Neuronal stem cell (in vitro differentiated cells): ENCODE data around the gene PITPNB. TPM values are rescaled to one million over a fixed set of nuclear protein-coding genes. Genes with fewer than 3 reads are reported as not detected.

ENCODE experiments used
- DNase-seq: peaks from one replicate; pipeline ENCODE4 v3.0.0-alpha.2; 2013; ENCODE audit warnings: low spot score
- H2AFZ ChIP-seq: one replicate; pipeline ENCODE4 v1.6.1; 2013; ENCODE audit warnings: mild to moderate bottlenecking, low read length, inconsistent platforms
- H2AK5ac ChIP-seq: 2 replicates; pipeline ENCODE4 v1.6.1; 2013; ENCODE audit warnings: low read depth, mild to moderate bottlenecking, inconsistent platforms, low read length, moderate library complexity, mixed read lengths
- H2BK120ac ChIP-seq: 2 replicates; pipeline ENCODE4 v1.6.1; 2013; ENCODE audit warnings: low read depth, mild to moderate bottlenecking, inconsistent platforms, low read length, moderate library complexity, mixed read lengths
- H2BK12ac ChIP-seq: one replicate; pipeline ENCODE4 v1.6.1; 2013; ENCODE audit warnings: low read length, inconsistent platforms
- H2BK15ac ChIP-seq: 2 replicates; pipeline ENCODE4 v1.6.1; 2013; ENCODE audit warnings: mild to moderate bottlenecking, low read length, inconsistent platforms, mixed read lengths
- H2BK5ac ChIP-seq: one replicate; pipeline ENCODE4 v1.6.1; 2013; ENCODE audit warnings: inconsistent platforms, mild to moderate bottlenecking, low read length, moderate library complexity
- H3K14ac ChIP-seq: one replicate; pipeline ENCODE4 v1.6.1; 2013; ENCODE audit warnings: low read length, inconsistent platforms
- H3K18ac ChIP-seq: 2 replicates; pipeline ENCODE4 v1.6.1; 2013; ENCODE audit warnings: low read length, inconsistent platforms
- H3K23ac ChIP-seq: 2 replicates; pipeline ENCODE4 v1.6.1; 2013; ENCODE audit warnings: low read depth, mild to moderate bottlenecking, mixed read lengths, low read length, inconsistent platforms; ENCODE audit not compliant: poor library complexity
- H3K27ac ChIP-seq: replicated peaks from 3 replicates; pipeline ENCODE4 v1.5.1; 2013; ENCODE audit warnings: low read length, inconsistent platforms
- H3K27me3 ChIP-seq, 3 experiments: 2 replicates each; pipeline ENCODE4 v1.6.1; 2013; ENCODE audit warnings: low read length in 3 of 3, mild to moderate bottlenecking in 2 of 3, inconsistent platforms in 1 of 3, low read depth in 1 of 3, mixed read lengths in 1 of 3, moderate library complexity in 1 of 3; ENCODE audit not compliant: control insufficient read depth in 3 of 3, insufficient read depth in 3 of 3
- H3K36me3 ChIP-seq, 2 donors: replicated peaks in 1 of 2; 2 replicates each; pipeline ENCODE4 v1.6.1; 2013; ENCODE audit warnings: low read length in 2 of 2; ENCODE audit not compliant: control insufficient read depth in 2 of 2, insufficient read depth in 2 of 2
- H3K4ac ChIP-seq: 2 replicates; pipeline ENCODE4 v1.6.1; 2013; ENCODE audit warnings: inconsistent platforms, mild to moderate bottlenecking, low read length, moderate library complexity
- H3K4me1 ChIP-seq, 2 donors: 1 replicate in 1 of 2; 2 replicates in 1 of 2; pipeline ENCODE4 v1.6.1; 2013; ENCODE audit warnings: low read length in 2 of 2, low read depth in 1 of 2; ENCODE audit not compliant: control insufficient read depth in 2 of 2, insufficient read depth in 1 of 2
- H3K4me2 ChIP-seq: one replicate; pipeline ENCODE4 v1.6.1; 2013; ENCODE audit warnings: mild to moderate bottlenecking, low read length, inconsistent platforms; ENCODE audit not compliant: insufficient read depth, poor library complexity, severe bottlenecking
- H3K4me3 ChIP-seq, 2 donors: 2 replicates each; pipeline ENCODE4 v1.5.1; 2013; ENCODE audit warnings: low read length in 2 of 2, mild to moderate bottlenecking in 2 of 2, inconsistent platforms in 1 of 2, moderate library complexity in 1 of 2
- H3K79me1 ChIP-seq: one replicate; pipeline ENCODE4 v1.6.1; 2013; ENCODE audit warnings: low read depth, mild to moderate bottlenecking, inconsistent platforms, low read length, moderate library complexity
- H3K9ac ChIP-seq: one replicate; pipeline ENCODE4 v1.6.1; 2013; ENCODE audit warnings: mild to moderate bottlenecking, low read depth, low read length, inconsistent platforms; ENCODE audit not compliant: poor library complexity
- H3K9me3 ChIP-seq, 2 donors: replicated peaks in 1 of 2; 2 replicates each; pipeline versions ENCODE3 to v1.6.1; 2013; ENCODE audit warnings: low read length in 2 of 2, mild to moderate bottlenecking in 2 of 2, inconsistent platforms in 1 of 2, low read depth in 1 of 2, mixed read lengths in 1 of 2, moderate library complexity in 1 of 2; ENCODE audit not compliant: control insufficient read depth in 2 of 2, insufficient read depth in 1 of 2
- H4K8ac ChIP-seq: one replicate; pipeline ENCODE4 v1.6.1; 2013; ENCODE audit warnings: low read depth, mild to moderate bottlenecking, inconsistent platforms, low read length, moderate library complexity
- H4K91ac ChIP-seq: one replicate; pipeline ENCODE4 v1.6.1; 2013; ENCODE audit warnings: low read length, low read depth, mild to moderate bottlenecking, inconsistent platforms; ENCODE audit not compliant: poor library complexity
- WGBS, 2 donors: extraction: QIAGEN DNeasy Blood & Tissue Kit; methylation state at CpG; one replicate each; pipeline ENCODE4 v1.1.7; 2013; ENCODE audit warnings: missing lambda C conversion rate in 2 of 2, mixed read lengths in 1 of 2; ENCODE audit not compliant: insufficient read length in 2 of 2, insufficient replicate concordance in 1 of 2; ENCODE audit errors: extremely low coverage in 2 of 2; 5-methylcytosine and 5-hydroxymethylcytosine counted together
- polyA plus RNA-seq, 2 experiments: library from polyadenylated mRNA; stranded (reverse); fragments of 200-250 nt; gene quantifications; one replicate each; pipeline ENCODE4 v1.2.3, GENCODE V29; 2013

PITPNB gene
- 48.4 TPM for polyA plus RNA-seq (2013, experiment 1 of 2)
- 48.6 TPM for polyA plus RNA-seq (2013, experiment 2 of 2)

GRCh38 chr22:27919222-27919941 lies at the start of gene PITPNB:
Gene PITPNB (minus strand): TSS chr22:27919256. CDS start chr22:27919191, 65 bp downstream.
- Histone ChIP-seq H2AFZ (peak within 1 kb of the TSS; percentile 93), H4K91ac (no peak within 1 kb of the TSS), H2BK15ac (peak within 1 kb of the TSS; percentile 17), H3K14ac (no peak within 1 kb of the TSS), H3K4me3 (peak within 1 kb of the TSS; percentile 91 to 97), H2BK12ac (no peak within 1 kb of the TSS), H2BK5ac (peak within 1 kb of the TSS; percentile 84), H3K27ac (peak within 1 kb of the TSS; percentile 83), H3K79me1 (peaks cover 2% of the 10 kb centered on the region), H3K9ac (peak within 1 kb of the TSS; percentile 91), H3K4me1 (peaks cover 4 to 5% of the 10 kb centered on the region in 2 donors), H2BK120ac (no peak within 1 kb of the TSS), H2AK5ac (peak within 1 kb of the TSS; percentile 36), H3K18ac (peak within 1 kb of the TSS; percentile 87), H3K27me3 (no peaks in the 10 kb centered on the region), H3K36me3 (peaks cover 3 to 40% of the 10 kb centered on the region in 2 donors), H3K9me3 (peaks cover under 1 to 7% of the 10 kb centered on the region in 2 donors), H4K8ac (no peak within 1 kb of the TSS), H3K4ac (no peak within 1 kb of the TSS), H3K23ac (peak within 1 kb of the TSS; percentile 44), H3K4me2 (peak within 1 kb of the TSS; percentile 78)
- peak; percentile 98 for DNase-seq
- no CpG with 5 or more reads among the region's 68 CpGs for WGBS, 2 donors

DNA sequence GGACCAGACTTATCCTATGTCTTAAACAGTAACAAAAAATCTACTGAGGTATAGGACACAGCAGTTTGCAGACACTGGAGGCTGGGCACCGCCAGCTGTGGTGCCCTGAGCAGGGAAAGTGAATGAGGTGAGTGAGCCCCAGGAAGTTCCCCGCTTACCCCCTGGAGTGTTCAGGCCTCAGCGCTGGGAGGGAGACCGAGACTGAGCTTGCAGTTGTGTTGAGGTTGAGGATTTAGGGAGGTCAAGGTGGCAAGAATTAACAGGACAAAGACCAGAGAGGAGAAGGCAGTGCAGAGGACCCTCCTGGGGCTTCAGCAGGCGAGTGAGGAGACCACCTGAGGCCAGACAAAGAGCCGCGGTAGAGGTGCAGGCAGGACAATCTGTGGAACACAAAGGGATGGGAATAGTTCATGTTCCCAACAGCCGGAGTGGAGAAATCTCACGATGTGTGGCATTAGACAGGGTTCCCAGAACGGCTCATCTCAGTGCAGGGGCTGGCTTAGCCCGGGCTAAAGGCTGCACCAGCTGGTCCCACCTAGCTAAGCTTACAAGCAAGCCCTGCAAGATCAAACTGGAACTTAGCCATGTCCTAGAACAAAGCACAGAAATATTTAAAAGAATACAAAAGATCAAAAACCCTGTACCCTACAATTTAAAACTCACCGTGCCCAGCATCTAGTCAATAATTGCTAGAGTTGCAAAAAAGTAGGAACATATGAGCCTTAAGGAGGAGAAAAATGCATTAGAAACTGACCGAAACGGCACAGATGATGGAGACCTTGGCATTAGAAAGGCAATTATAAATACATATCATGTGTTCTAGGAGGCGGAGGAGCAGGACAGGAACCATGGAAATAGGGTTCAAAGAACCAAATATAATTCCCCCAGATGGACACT lies 47.4 kb upstream of the PITPNB start:
- Histone ChIP-seq H3K9ac (no peak overlapping the region), H2AFZ (no peak overlapping the region), H4K91ac (no peak overlapping the region), H3K23ac (no peak overlapping the region), H3K36me3 (no peaks in the 10 kb centered on the region), H3K14ac (no peak overlapping the region), H4K8ac (no peak overlapping the region), H3K27ac (no peak overlapping the region), H2BK120ac (no peak overlapping the region), H3K4ac (no peak overlapping the region), H3K4me1 (peaks cover 0 to 6% of the 10 kb centered on the region in 2 donors), H2BK15ac (no peak overlapping the region), H3K79me1 (no peaks in the 10 kb centered on the region), H3K4me2 (no peak overlapping the region), H3K27me3 (no peaks in the 10 kb centered on the region), H3K9me3 (peaks cover 0 to 3% of the 10 kb centered on the region in 2 donors), H3K18ac (no peak overlapping the region), H2AK5ac (no peak overlapping the region), H3K4me3 (no peak overlapping the region), H2BK12ac (no peak overlapping the region), H2BK5ac (no peak overlapping the region)
- WGBS, 2 donors = no CpG with 5 or more reads among the region's 15 CpGs
- no peak for DNase-seq

DNA sequence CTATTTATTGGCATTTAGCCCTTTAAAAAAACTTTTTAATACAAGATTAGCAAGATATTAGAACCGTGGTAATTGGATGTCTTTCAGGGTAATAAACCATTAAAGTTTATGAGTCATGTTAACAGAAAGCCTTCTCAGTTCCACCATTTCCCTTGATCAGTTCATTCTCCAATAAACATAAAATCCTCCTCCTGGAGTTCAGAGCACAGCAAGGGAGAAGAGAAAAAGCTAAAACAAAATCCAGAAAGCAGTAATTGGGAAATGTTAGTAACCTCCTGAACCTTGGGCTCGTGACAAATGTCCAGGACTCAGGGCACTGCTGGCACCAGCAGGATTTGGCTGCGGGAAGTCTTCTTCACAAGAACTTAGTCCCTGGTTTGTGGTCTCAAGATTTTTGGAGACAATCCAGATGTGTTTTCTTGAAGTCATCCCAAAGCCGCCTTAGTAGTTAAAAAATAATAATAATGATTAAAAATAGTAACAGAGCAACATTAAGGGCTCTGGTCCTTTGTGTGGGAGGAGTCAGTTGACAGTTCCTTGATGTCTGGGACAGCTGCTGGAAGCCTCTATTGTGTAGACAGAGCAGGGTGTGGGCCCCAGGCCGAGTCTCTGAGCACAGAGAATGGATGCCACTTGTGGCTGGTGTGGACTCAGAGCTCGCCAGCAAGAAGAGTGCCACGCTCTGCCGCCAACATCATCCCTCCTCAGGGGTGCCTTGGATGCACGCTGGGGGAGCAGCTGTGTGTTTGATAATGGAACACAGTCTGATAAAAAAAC lies 43.4 kb upstream of the PITPNB start:
- no peaks in the 10 kb centered on the region for H3K79me1 ChIP-seq
- no CpG with 5 or more reads among the region's 9 CpGs for WGBS, 2 donors

More for the DNA sequence above, 43.4 kb upstream of the PITPNB start:
- H3K9me3 ChIP-seq = peaks cover 0 to 1% of the 10 kb centered on the region in 2 donors
- peaks cover 0 to 6% of the 10 kb centered on the region in 2 donors for H3K4me1 ChIP-seq
- no peak overlapping the region for H2AK5ac ChIP-seq
- no peak overlapping the region for H4K91ac ChIP-seq
- H2AFZ ChIP-seq = no peak overlapping the region
- no peak overlapping the region for H4K8ac ChIP-seq
- H2BK120ac ChIP-seq = no peak overlapping the region
- no peak overlapping the region for H3K18ac ChIP-seq
- no peaks in the 10 kb centered on the region for H3K36me3 ChIP-seq
- DNase-seq = no peak
- H3K4ac ChIP-seq = no peak overlapping the region
- no peak overlapping the region for H3K23ac ChIP-seq
- no peak overlapping the region for H2BK5ac ChIP-seq
- no peak overlapping the region for H3K14ac ChIP-seq
- no peaks in the 10 kb centered on the region for H3K27me3 ChIP-seq
- no peak overlapping the region for H2BK15ac ChIP-seq
- no peak overlapping the region for H2BK12ac ChIP-seq
- no peak overlapping the region for H3K9ac ChIP-seq
- no peak overlapping the region for H3K4me2 ChIP-seq
- H3K27ac ChIP-seq = peak overlapping the region; percentile 6
- H3K4me3 ChIP-seq = no peak overlapping the region
